GM23248 (cell line): Measurements from ENCODE around the gene HHIPL1.

Source experiments
- EZH2 ChIP-seq: fragments of 200-600 bp; sonication (generic); IDR thresholded peaks from 2 replicates; pipeline ENCODE4 v1.6.1; 2018; ENCODE audit warnings: antibody characterized with exemption, mild to moderate bottlenecking; ENCODE audit not compliant: insufficient read depth, poor library complexity, severe bottlenecking
- EZH2phosphoT487 ChIP-seq: fragments of 200-600 bp; sonication (generic); IDR thresholded peaks from 2 replicates; pipeline ENCODE4 v1.6.1; 2018; ENCODE audit warnings: antibody characterized with exemption, moderate library complexity, mild to moderate bottlenecking, low read depth; ENCODE audit not compliant: insufficient read depth

GRCh38 chr14:99602054-99602787 is 42.7 kb upstream of the HHIPL1 start:
- TF ChIP-seq EZH2 (no peak), EZH2phosphoT487 (no peak)
